ENCODE measurements around the gene RBMS1. TPM values are rescaled to one million over a fixed set of nuclear protein-coding genes. Genes with fewer than 3 reads are reported as not detected.

The RBMS1 gene
- total RNA-seq, 1 experiment from 2014 or later = 77.5 TPM

GRCh38 chr2:160388464-160389263 is 104.9 kb downstream of the RBMS1 start:
- H3K9ac ChIP-seq (ENCODE audit: extremely low read depth, insufficient read length, low read length) = no peak overlapping the region
- H3K4me3 Mint-ChIP-seq = no peak overlapping the region
- no CpG with 5 or more reads among the region's 12 CpGs for WGBS (ENCODE audit: extremely low coverage, insufficient read length, low lambda C conversion rate)

More at GRCh38 chr2:160388464-160389263, 104.9 kb downstream of the RBMS1 start:
- no peak for TF ChIP-seq CTCF (conservative IDR thresholded peaks at IDR 0.05)
- Histone ChIP-seq H2BK20ac (ENCODE audit: low read depth, low read length, poor library complexity, severe bottlenecking) (no peak overlapping the region), H3K23me2 (ENCODE audit: insufficient read length, low read depth, low read length, poor library complexity, severe bottlenecking) (no peaks in the 10 kb centered on the region), H4K8ac (replicated peaks; ENCODE audit: insufficient read length, low read depth, low read length) (no peak overlapping the region), H3K56ac (ENCODE audit: insufficient read length, low read depth, low read length) (no peak overlapping the region), H3K18ac (ENCODE audit: insufficient read length, low read depth, low read length) (no peak overlapping the region), H2BK12ac (ENCODE audit: insufficient read length, low read depth, low read length) (no peak overlapping the region), H4K91ac (ENCODE audit: insufficient read length, low read depth, low read length) (no peak overlapping the region), H3K27me3 (ENCODE audit: insufficient read depth, low read length) (no peaks in the 10 kb centered on the region), H3K14ac (ENCODE audit: insufficient read depth, low read length) (no peak overlapping the region), H3K9me3 (ENCODE audit: control insufficient read depth, low read depth, low read length) (no peaks in the 10 kb centered on the region), H3K23ac (ENCODE audit: insufficient read length, low read depth, low read length) (no peak overlapping the region), H3K79me1 (ENCODE audit: insufficient read depth, low read depth, low read length, poor library complexity, severe bottlenecking) (peaks cover 11% of the 10 kb centered on the region), H4K5ac (ENCODE audit: insufficient read length, low read depth, low read length) (no peak overlapping the region), H2BK5ac (ENCODE audit: insufficient read length, low read length) (no peak overlapping the region), H3K79me2 (ENCODE audit: insufficient read depth, low read length) (peaks cover 9% of the 10 kb centered on the region; the same call in 1 of the 2 replicates), H2AK5ac (ENCODE audit: insufficient read length, low read length) (no peak overlapping the region), H3T11ph (ENCODE audit: low read length) (no peak overlapping the region), H3K27ac (ENCODE audit: insufficient read length, low read depth, low read length) (no peak overlapping the region), H2BK15ac (ENCODE audit: low read depth, low read length) (no peak overlapping the region), H3K4me2 (ENCODE audit: insufficient read depth, insufficient read length, low read length) (no peak overlapping the region), H3K4ac (ENCODE audit: low read depth, low read length) (no peak overlapping the region), H2BK120ac (ENCODE audit: low read depth, low read length, poor library complexity, severe bottlenecking) (no peak overlapping the region), H2AFZ (ENCODE audit: low read length) (no peak overlapping the region), H4K20me1 (ENCODE audit: control insufficient read depth, insufficient read depth, insufficient read length) (no peaks in the 10 kb centered on the region), H3K4me1 (ENCODE audit: insufficient read depth, low read length) (peaks cover 4% of the 10 kb centered on the region; the same call in 1 of the 2 replicates)
- Mint-ChIP-seq H3K36me3 (ENCODE audit: insufficient read depth in 1 of 3, low read depth in 3 of 3) (peaks cover 0 to 1% (median 0%) of the 10 kb centered on the region in 3 experiments; a peak in 2 of 7 replicates), H3K4me1 (peaks cover 51 to 55% of the 10 kb centered on the region in 2 experiments), H3K9me3 (no peaks in the 10 kb centered on the region), H3K27me3 (ENCODE audit: low read depth) (no peaks in the 10 kb centered on the region), H3K27ac (peak overlapping the region in 2 of 3 experiments; percentile 13 to 19; a peak in 2 of 7 replicates)
- DNase-seq = no peak

Data from H9 (cell line).